Right lobe of liver (tissue), 6 donors: ENCODE results near the gene RNGTT. TPM values are rescaled to one million over a fixed set of nuclear protein-coding genes. Genes with fewer than 3 reads are reported as not detected.

Experiments used
- ATAC-seq, 4 donors: fragments of 200-7000 bp; cut with Tn5 transposase; one replicate each; pipeline ENCODE4 v1.9.1; 2020; ENCODE audit warnings: mild to moderate bottlenecking in 4 of 4, moderate library complexity in 4 of 4
- DNase-seq, 3 donors: peaks; one replicate each; pipeline ENCODE4 v3.0.0-alpha.2; 2020
- H3K27ac ChIP-seq, 3 donors: fragments of 200-600 bp; one replicate each; pipeline ENCODE4 v1.8.0; 2022
- H3K27me3 ChIP-seq, 2 donors: fragments of 200-600 bp; one replicate each; pipeline ENCODE4 v1.8.0; 2022
- H3K36me3 ChIP-seq, 4 donors: fragments of 200-600 bp; sonication (generic) in 1 of 4; one replicate each; pipeline versions ENCODE4 v1.5.1 to v1.8.0; 2017 to 2022; ENCODE audit warnings: control low read depth in 1 of 4
- H3K4me1 ChIP-seq, 4 donors: fragments of 200-600 bp; sonication (generic) in 1 of 4; one replicate each; pipeline versions ENCODE4 v1.5.1 to v1.8.0; 2017 to 2022; ENCODE audit warnings: control low read depth in 1 of 4
- H3K4me3 ChIP-seq, 3 donors: fragments of 200-600 bp; one replicate each; pipeline ENCODE4 v1.8.0; 2022
- H3K9me3 ChIP-seq, 4 donors: fragments of 200-600 bp; sonication (generic) in 1 of 4; one replicate each; pipeline versions ENCODE4 v1.5.1 to v1.8.0; 2017 to 2022; ENCODE audit warnings: control low read depth in 1 of 4
- POLR2A ChIP-seq: fragments of 450-650 bp; IDR thresholded peaks from one replicate; pipeline ENCODE4 v1.6.1; 2017; ENCODE audit warnings: antibody characterized with exemption, mild to moderate bottlenecking
- WGBS: methylation state at CpG from one replicate; pipeline ENCODE4 v1.1.6; 2018; ENCODE audit warnings: low coverage, low lambda C conversion rate; ENCODE audit not compliant: insufficient coverage; ENCODE audit errors: missing lambda C conversion rate; 5-methylcytosine and 5-hydroxymethylcytosine counted together
- intact Hi-C, 2 donors: fragments of 100-400 bp; cut with DNase I; formaldehyde crosslinking; loops; one replicate each; pipeline versions ENCODE4 v1.11.2 to v1.14.1; 2022
- total RNA-seq, 6 experiments: library from RNA; depleted of rRNA in 2 of 6; stranded (reverse); fragments of >200 nt in 2 of 6; fragmentation: NEBNext Ultra II Directional in 3 of 6; extraction: Animal tissue kit (Norgen Biotek cat#: 25700) in 3 of 6; gene quantifications; one replicate each; pipeline versions ENCODE4 v1.1.0 to v1.2.4, GENCODE V29; 2016 to 2023
- TF ChIP-seq, protein P1 (sequence below), 4 donors: fragments of 200-600 bp in 3 of 4; fragments of 450-650 bp in 1 of 4; IDR thresholded peaks; one replicate each; pipeline versions ENCODE4 v1.5.1 to v1.8.0; 2016 to 2022; ENCODE audit warnings: antibody characterized with exemption in 4 of 4, mild to moderate bottlenecking in 2 of 4
- donor health status: DM: no; HTN: yes; CAD: no.
- donor health status: DM: no; HTN: no; CAD: no.
- donor health status: DM: no; HTN: no; CAD: no.
- donor health status: DM: no; HTN: yes; CAD: no.
- donor health status: DM: no; HTN: yes; CAD: no.

RNGTT gene
- total RNA-seq, 6 experiments from 2014 or later = 5.7 to 11.2 (median 6.5) TPM

- Histone ChIP-seq H3K27me3 (no peaks in the 10 kb centered on the region), H3K9me3 (no peaks in the 10 kb centered on the region), H3K4me1 (no peaks in the 10 kb centered on the region), H3K36me3 (no peaks in the 10 kb centered on the region), H3K4me3 (no peak overlapping the region), H3K27ac (peak overlapping the region in 1 of 3 donors; percentile 5)
- 100% methylated on average over 1 of the region's 1 CpG for WGBS
- ATAC-seq (peak in 1 of 4 donors; percentile 79), DNase-seq (no peak)
- intact Hi-C loops = no loop called here
- TF ChIP-seq, protein P1, sequence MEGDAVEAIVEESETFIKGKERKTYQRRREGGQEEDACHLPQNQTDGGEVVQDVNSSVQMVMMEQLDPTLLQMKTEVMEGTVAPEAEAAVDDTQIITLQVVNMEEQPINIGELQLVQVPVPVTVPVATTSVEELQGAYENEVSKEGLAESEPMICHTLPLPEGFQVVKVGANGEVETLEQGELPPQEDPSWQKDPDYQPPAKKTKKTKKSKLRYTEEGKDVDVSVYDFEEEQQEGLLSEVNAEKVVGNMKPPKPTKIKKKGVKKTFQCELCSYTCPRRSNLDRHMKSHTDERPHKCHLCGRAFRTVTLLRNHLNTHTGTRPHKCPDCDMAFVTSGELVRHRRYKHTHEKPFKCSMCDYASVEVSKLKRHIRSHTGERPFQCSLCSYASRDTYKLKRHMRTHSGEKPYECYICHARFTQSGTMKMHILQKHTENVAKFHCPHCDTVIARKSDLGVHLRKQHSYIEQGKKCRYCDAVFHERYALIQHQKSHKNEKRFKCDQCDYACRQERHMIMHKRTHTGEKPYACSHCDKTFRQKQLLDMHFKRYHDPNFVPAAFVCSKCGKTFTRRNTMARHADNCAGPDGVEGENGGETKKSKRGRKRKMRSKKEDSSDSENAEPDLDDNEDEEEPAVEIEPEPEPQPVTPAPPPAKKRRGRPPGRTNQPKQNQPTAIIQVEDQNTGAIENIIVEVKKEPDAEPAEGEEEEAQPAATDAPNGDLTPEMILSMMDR (IDR thresholded peaks at IDR 0.05) = no peak
- no peak for TF ChIP-seq POLR2A
Observed at GRCh38 chr6:88992741-88993552, 29.5 kb upstream of the RNGTT start.

DNA sequence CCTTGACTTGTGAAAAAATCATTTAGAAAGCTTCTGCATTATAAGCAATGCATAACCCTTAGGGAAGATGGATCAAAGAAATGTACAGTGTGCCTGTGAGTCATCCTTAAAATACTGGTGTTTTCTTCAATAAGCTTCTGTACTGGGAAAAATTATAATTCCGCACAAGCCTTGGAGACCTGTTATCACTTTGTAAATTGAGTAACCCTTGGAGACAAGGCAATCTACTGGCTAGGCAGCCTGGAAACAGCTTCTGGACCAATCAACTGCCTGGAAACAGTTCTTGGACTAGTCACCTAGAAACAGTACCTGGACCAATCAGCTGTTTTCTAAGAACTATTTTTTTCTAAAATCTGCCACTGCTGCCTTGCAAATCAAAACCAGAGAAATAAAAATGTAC is 25.8 kb upstream of the RNGTT start:
- DNase-seq (no peak), ATAC-seq (no peak)
- intact Hi-C loops = no loop called here

GRCh38 chr6:88987922-88988321 is 24.5 kb upstream of the RNGTT start:
- DNase-seq = no peak

More for the DNA sequence above, 25.8 kb upstream of the RNGTT start:
- Histone ChIP-seq H3K9me3 (no peaks in the 10 kb centered on the region), H3K36me3 (no peaks in the 10 kb centered on the region), H3K4me3 (no peak overlapping the region), H3K27ac (no peak overlapping the region), H3K4me1 (no peaks in the 10 kb centered on the region), H3K27me3 (no peaks in the 10 kb centered on the region)
- 77% methylated on average over 1 of the region's 1 CpG for WGBS
- TF ChIP-seq POLR2A = no peak
- TF ChIP-seq, protein P1 (IDR thresholded peaks at IDR 0.05) = no peak

DNA sequence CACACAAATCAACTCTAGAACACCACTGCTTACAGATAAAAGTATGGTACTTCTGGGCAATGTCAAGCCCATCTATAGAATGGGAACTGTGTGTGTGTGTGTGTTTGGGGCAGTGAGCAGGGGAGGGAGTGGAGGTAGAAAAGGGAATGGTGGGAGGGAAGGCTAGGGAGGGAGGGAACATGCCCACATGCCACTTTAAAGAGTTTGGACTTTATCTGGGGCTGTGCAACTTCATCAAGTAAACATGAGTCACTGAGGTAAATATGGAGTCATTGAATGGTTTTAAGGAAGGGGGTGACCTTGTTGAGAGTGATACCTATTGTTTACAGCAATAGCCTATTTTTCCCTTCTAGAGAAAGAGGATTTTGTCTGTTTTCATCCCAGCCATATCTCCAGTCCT is 22.5 kb upstream of the RNGTT start:
- Histone ChIP-seq H3K4me1 (peaks cover 0 to 6% (median 3%) of the 10 kb centered on the region in 4 donors), H3K27me3 (no peaks in the 10 kb centered on the region), H3K36me3 (no peaks in the 10 kb centered on the region), H3K4me3 (no peak overlapping the region), H3K9me3 (no peaks in the 10 kb centered on the region), H3K27ac (no peak overlapping the region)
- ATAC-seq (peak in 1 of 4 donors; percentile 73), DNase-seq (no peak)
- intact Hi-C loops = no loop called here
- TF ChIP-seq POLR2A = no peak
- TF ChIP-seq, protein P1 (IDR thresholded peaks at IDR 0.05) = no peak

More at GRCh38 chr6:88987922-88988321, 24.5 kb upstream of the RNGTT start:
- no peak overlapping the region for H3K27ac ChIP-seq
- no peaks in the 10 kb centered on the region for H3K27me3 ChIP-seq
- H3K9me3 ChIP-seq = no peaks in the 10 kb centered on the region
- 53% methylated on average over 2 of the region's 2 CpGs for WGBS
- intact Hi-C loops = no loop called here
- TF ChIP-seq, protein P1 (IDR thresholded peaks at IDR 0.05) = no peak
- no peak for TF ChIP-seq POLR2A
- ATAC-seq = no peak
- no peak overlapping the region for H3K4me3 ChIP-seq
- peaks cover 0 to 5% (median 2%) of the 10 kb centered on the region in 4 donors for H3K4me1 ChIP-seq
- no peaks in the 10 kb centered on the region for H3K36me3 ChIP-seq
